Parathyroid adenoma (tissue), 2 donors: ENCODE data around the gene HTRA1.

ENCODE experiments used
- H2AFZ ChIP-seq: fragments of 300-600 bp; sonication (generic); one replicate; pipeline ENCODE4 v1.7.0; 2017; ENCODE audit warnings: antibody characterized with exemption, mild to moderate bottlenecking
- H3K27ac ChIP-seq: fragments of 300-600 bp; sonication (generic); one replicate; pipeline ENCODE4 v1.7.0; 2017
- H3K27me3 ChIP-seq: fragments of 300-600 bp; sonication (generic); one replicate; pipeline ENCODE4 v1.7.0; 2017; ENCODE audit warnings: low read length; ENCODE audit not compliant: control insufficient read depth, insufficient read depth
- H3K36me3 ChIP-seq: fragments of 300-600 bp; sonication (generic); one replicate; pipeline ENCODE4 v1.7.0; 2017; ENCODE audit warnings: low read length; ENCODE audit not compliant: control insufficient read depth, insufficient read depth
- H3K4me1 ChIP-seq: fragments of 300-600 bp; sonication (generic); one replicate; pipeline ENCODE4 v1.7.0; 2017; ENCODE audit warnings: control low read depth
- H3K4me2 ChIP-seq: fragments of 300-600 bp; sonication (generic); one replicate; pipeline ENCODE4 v1.7.0; 2017; ENCODE audit warnings: low read length
- H3K4me3 ChIP-seq: fragments of 300-600 bp; sonication (generic); one replicate; pipeline ENCODE4 v1.7.0; 2017; ENCODE audit warnings: low read depth, low read length
- H3K79me2 ChIP-seq: fragments of 300-600 bp; sonication (generic); one replicate; pipeline ENCODE4 v1.7.0; 2017; ENCODE audit warnings: control low read depth
- H3K9ac ChIP-seq: fragments of 300-600 bp; sonication (generic); one replicate; pipeline ENCODE4 v1.7.0; 2017; ENCODE audit warnings: mild to moderate bottlenecking
- H3K9me3 ChIP-seq: fragments of 300-600 bp; sonication (generic); one replicate; pipeline ENCODE4 v1.7.0; 2017; ENCODE audit warnings: low read length; ENCODE audit not compliant: control insufficient read depth
- TF ChIP-seq, protein P1 (sequence below): fragments of 300-600 bp; sonication (generic); IDR thresholded peaks from one replicate; pipeline ENCODE4 v1.7.0; 2017; ENCODE audit warnings: antibody characterized with exemption, mild to moderate bottlenecking
- donor health status: primary hyperparathyroidism.

HTRA1 gene

DNA sequence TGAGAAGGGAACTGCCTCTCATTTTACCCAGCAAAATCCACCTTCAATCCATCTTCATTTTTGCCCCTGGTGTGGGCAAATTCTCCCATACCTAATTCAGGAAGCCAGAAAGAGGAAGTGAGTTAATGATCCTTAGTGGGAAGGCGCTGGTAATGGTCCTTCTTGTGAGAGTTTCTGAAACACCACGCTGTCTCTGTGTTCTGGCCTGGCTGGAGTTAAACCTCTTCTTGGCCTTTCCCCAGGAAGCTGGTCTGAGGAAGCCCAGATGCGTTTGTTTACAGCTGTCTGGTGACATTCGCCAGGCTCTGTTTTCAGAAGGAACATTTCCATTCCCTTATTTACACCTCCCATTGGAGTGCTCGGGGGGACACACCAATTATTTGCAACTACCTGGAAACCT lies 24.3 kb downstream of the HTRA1 start:
- H3K4me3 ChIP-seq = no peak overlapping the region
- no peaks in the 10 kb centered on the region for H3K36me3 ChIP-seq
- no peaks in the 10 kb centered on the region for H3K9me3 ChIP-seq
- no peaks in the 10 kb centered on the region for H3K79me2 ChIP-seq
- H3K9ac ChIP-seq = no peak overlapping the region
- TF ChIP-seq, protein P1, sequence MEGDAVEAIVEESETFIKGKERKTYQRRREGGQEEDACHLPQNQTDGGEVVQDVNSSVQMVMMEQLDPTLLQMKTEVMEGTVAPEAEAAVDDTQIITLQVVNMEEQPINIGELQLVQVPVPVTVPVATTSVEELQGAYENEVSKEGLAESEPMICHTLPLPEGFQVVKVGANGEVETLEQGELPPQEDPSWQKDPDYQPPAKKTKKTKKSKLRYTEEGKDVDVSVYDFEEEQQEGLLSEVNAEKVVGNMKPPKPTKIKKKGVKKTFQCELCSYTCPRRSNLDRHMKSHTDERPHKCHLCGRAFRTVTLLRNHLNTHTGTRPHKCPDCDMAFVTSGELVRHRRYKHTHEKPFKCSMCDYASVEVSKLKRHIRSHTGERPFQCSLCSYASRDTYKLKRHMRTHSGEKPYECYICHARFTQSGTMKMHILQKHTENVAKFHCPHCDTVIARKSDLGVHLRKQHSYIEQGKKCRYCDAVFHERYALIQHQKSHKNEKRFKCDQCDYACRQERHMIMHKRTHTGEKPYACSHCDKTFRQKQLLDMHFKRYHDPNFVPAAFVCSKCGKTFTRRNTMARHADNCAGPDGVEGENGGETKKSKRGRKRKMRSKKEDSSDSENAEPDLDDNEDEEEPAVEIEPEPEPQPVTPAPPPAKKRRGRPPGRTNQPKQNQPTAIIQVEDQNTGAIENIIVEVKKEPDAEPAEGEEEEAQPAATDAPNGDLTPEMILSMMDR = no peak
- H3K27ac ChIP-seq = no peak overlapping the region
- no peak overlapping the region for H3K4me2 ChIP-seq
- no peaks in the 10 kb centered on the region for H3K4me1 ChIP-seq
- no peak overlapping the region for H2AFZ ChIP-seq
- no peaks in the 10 kb centered on the region for H3K27me3 ChIP-seq

DNA sequence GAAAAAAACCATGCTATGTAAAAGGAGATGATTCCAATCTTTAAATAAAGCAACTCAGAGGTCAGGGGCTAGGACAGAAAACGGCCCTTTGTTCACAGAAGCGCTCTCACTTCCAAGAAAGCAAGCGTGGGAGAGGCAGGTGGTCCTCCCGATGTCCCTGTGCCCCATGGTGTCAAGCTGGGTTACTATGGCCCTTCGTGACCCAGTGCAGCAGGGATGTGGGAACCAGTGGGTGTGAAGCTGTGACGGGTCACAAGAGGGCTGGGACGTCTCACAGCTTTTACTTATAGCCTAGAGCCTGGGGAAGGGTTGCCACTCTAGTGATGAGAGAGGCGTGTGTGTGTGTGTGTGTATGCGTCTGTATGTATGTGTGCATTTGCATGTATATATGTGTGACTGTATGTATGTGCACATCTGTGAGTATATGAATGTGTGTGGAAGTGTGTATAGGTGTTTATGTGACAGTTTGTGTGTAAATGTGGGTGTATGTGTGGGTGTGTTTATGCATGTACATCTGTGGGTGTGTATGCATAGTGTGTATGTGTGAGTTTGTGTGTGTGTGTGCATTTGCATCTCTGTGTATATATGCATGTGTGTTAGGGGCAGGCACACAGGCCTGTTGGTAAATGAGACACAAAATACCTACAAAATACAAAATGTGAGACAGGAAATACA lies 25.2 kb downstream of the HTRA1 start:
- no peaks in the 10 kb centered on the region for H3K79me2 ChIP-seq
- H3K9ac ChIP-seq = no peak overlapping the region
- H3K4me3 ChIP-seq = no peak overlapping the region
- H3K4me1 ChIP-seq = no peaks in the 10 kb centered on the region
- no peak overlapping the region for H3K4me2 ChIP-seq
- no peaks in the 10 kb centered on the region for H3K36me3 ChIP-seq
- no peaks in the 10 kb centered on the region for H3K9me3 ChIP-seq
- no peak overlapping the region for H2AFZ ChIP-seq
- H3K27ac ChIP-seq = no peak overlapping the region
- H3K27me3 ChIP-seq = no peaks in the 10 kb centered on the region
- TF ChIP-seq, protein P1 = no peak

DNA sequence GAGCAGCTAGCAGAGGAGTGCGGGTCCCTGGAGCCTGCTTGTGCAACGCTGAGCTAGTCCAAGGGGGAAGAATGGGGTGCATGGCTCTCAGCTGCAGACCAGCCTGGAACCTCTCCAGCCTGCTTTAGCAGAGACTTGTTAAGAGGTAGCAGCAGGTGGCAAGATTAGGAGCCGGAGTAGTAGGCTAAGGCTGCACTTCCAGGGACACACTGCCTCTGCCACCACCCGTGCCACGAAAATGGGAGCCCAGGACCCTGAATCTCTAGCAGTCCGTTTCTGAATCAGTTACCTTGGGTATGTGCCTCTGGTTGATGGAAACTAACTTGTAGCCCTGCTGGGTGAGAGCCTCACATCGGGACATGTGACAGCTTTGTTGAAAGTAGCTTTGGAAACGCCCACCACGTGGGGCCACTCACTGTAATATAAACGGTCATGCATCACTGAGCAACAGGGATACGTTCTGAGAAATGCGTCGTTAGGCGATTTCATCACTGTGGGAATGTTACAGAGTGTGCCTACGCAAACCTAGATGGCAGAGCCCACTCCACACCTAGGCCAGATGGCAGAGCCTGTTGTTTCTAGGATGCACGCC lies 25.9 kb downstream of the HTRA1 start:
- Histone ChIP-seq H3K79me2 (no peaks in the 10 kb centered on the region), H3K9me3 (no peaks in the 10 kb centered on the region), H3K27me3 (no peaks in the 10 kb centered on the region), H3K4me1 (no peaks in the 10 kb centered on the region), H3K36me3 (no peaks in the 10 kb centered on the region), H3K4me3 (no peak overlapping the region), H3K27ac (no peak overlapping the region), H2AFZ (no peak overlapping the region), H3K4me2 (no peak overlapping the region), H3K9ac (no peak overlapping the region)
- TF ChIP-seq, protein P1 = no peak

DNA sequence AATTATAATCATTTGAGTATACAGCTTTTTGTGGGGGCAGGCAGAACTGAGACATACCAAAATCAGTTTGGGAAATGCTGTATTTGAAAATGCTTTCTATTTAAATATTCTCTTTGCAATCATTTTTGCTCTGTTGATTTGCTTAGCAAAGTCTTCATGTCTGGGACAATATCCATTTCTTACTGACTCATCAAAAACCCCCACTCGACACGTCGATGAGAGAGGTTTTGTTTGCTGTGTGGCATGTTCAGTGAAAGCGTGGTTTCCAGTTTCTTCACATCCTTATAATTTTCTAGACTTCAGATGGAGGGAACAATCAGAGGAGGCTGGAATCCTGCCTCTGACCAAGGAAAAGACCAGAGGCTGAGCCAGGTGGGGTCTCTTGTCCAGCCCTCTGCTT lies 28.9 kb downstream of the HTRA1 start:
- Histone ChIP-seq H3K36me3 (no peaks in the 10 kb centered on the region), H3K4me2 (no peak overlapping the region), H3K27me3 (no peaks in the 10 kb centered on the region), H3K79me2 (no peaks in the 10 kb centered on the region), H3K27ac (no peak overlapping the region), H3K9ac (no peak overlapping the region), H3K4me3 (no peak overlapping the region), H2AFZ (no peak overlapping the region), H3K4me1 (no peaks in the 10 kb centered on the region), H3K9me3 (no peaks in the 10 kb centered on the region)
- TF ChIP-seq, protein P1 = no peak
